Measurements from ENCODE around the gene MAP2. TPM values are rescaled to one million over a fixed set of nuclear protein-coding genes. Genes with fewer than 3 reads are reported as not detected.

Gene MAP2
- total RNA-seq, 1 donor: 26.5 TPM

DNA sequence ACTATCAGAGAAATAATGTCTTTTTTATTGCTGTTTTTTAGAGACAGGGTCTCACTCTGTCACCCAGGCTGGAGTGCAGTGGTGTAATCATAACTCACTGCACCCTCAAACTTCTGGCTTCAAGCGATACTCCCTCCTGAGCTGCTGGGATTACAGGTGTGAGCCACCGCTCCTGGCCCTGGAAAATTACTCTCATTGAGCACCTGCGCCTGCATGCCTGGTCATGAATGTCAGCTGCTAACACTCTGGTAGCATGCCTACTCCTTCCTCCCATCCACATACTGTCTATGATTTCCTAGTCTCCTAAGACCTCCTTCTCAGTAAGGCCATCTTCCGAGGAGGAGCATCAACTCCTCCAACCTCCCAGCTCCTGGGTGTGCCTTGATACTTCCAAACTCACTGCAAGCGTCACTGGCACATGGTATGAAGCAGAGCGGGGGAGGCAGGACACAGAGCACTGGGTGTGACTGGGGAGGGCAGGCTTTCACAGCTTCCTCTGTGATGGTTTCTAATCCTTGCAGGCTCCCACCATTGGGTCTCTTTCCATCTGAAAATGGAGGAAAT is 1.6 kb upstream of the MAP2 start:
- no peak overlapping the region for H3K4me3 ChIP-seq (ENCODE audit: low read depth, low read length)
- TF ChIP-seq, protein P1, sequence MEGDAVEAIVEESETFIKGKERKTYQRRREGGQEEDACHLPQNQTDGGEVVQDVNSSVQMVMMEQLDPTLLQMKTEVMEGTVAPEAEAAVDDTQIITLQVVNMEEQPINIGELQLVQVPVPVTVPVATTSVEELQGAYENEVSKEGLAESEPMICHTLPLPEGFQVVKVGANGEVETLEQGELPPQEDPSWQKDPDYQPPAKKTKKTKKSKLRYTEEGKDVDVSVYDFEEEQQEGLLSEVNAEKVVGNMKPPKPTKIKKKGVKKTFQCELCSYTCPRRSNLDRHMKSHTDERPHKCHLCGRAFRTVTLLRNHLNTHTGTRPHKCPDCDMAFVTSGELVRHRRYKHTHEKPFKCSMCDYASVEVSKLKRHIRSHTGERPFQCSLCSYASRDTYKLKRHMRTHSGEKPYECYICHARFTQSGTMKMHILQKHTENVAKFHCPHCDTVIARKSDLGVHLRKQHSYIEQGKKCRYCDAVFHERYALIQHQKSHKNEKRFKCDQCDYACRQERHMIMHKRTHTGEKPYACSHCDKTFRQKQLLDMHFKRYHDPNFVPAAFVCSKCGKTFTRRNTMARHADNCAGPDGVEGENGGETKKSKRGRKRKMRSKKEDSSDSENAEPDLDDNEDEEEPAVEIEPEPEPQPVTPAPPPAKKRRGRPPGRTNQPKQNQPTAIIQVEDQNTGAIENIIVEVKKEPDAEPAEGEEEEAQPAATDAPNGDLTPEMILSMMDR (IDR thresholded peaks at IDR 0.05; ENCODE audit: insufficient read depth, low read length): no peak
- DNase-seq (ENCODE audit: low read depth): no peak

- DNase-seq (ENCODE audit: low read depth): no peak
- TF ChIP-seq, protein P1 (IDR thresholded peaks at IDR 0.05; ENCODE audit: insufficient read depth, low read length): no peak
- peak overlapping the region; percentile 89 for H3K4me3 ChIP-seq (ENCODE audit: low read depth, low read length)
Observed at GRCh38 chr2:209424199-209424701, 403 bp downstream of the MAP2 start.

- peak overlapping the region; percentile 89 for H3K4me3 ChIP-seq (ENCODE audit: low read depth, low read length)
- TF ChIP-seq, protein P1 (IDR thresholded peaks at IDR 0.05; ENCODE audit: insufficient read depth, low read length): no peak
- peak; percentile 20 for DNase-seq (ENCODE audit: low read depth)
Observed at GRCh38 chr2:209424781-209425470, 1.1 kb downstream of the MAP2 start.

DNA sequence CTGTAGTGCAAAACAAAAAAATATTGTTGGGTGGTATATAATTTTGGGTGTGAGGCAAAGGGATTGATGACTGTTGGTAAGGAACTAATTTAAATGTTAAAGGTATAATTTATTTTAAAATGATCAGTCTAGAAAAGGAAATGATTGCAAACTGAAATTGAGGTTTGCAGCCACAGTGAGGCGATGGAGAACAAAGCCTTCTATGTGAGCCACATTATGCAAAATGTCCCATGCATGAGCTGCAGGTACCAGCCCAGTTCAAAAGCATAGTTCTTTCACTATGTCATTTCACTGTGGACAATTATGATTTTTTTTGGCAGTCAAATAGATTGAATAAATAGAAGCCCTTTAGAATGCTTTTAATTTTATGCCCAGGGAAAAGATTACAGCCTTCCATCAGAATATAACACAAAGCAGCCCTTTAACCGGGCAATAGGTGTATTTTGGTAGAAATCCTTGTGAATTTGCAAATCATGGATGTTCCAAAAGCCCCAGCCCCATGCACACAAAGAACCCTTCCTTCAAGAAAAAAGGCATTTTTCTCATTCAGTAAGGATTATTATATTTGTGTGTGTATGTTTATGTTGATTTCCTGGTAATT is 1.7 kb downstream of the MAP2 start:
- TF ChIP-seq, protein P1 (IDR thresholded peaks at IDR 0.05; ENCODE audit: insufficient read depth, low read length): peak; percentile 75
- peak overlapping the region; percentile 89 for H3K4me3 ChIP-seq (ENCODE audit: low read depth, low read length)
- DNase-seq (ENCODE audit: low read depth): peak; percentile 76

DNA sequence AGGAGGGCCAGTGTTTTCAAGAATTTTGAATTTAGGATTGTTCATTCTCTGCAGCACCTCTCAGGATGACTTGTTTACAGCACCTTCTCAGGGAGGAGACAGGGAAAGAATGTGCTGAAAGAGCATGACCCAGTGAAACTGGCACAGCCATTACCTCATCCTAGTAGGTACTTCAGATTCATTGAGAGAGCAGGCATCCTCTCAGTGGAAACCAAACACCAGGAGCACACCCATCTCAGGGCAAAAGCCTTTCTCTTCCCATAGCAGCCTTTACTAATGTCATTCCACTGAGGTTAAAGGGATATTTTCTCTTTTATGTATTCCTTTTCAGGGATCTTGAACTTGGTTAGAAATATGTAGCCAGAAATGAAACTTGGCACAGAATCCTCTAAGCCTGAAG is 2.6 kb downstream of the MAP2 start:
- no peak overlapping the region for H3K4me3 ChIP-seq (ENCODE audit: low read depth, low read length)
- peak; percentile 44 for DNase-seq (ENCODE audit: low read depth)
- TF ChIP-seq, protein P1 (IDR thresholded peaks at IDR 0.05; ENCODE audit: insufficient read depth, low read length): no peak

DNA sequence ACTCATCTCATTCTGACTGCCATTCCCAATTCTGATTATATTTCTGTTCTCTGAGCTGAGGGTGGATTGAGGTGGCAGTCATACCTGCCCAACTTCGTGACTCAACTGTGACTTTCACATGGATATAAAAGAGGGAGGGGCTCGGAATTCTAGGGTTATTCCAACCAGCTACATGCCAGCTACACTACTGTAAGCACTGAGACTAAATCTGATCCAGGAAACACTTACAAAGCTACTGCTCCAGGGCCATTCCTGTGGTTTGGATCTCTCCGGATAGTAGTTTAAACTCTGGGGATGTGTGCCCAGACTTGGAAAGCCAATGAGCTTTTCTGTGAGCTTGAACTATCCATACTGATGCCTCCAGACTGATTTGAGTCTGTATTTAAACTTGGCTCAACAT is 7.9 kb downstream of the MAP2 start:
- peak; percentile 86 for DNase-seq (ENCODE audit: low read depth)
- TF ChIP-seq, protein P1 (IDR thresholded peaks at IDR 0.05; ENCODE audit: insufficient read depth, low read length): no peak
- H3K4me3 ChIP-seq (ENCODE audit: low read depth, low read length): no peak overlapping the region
